Trophoblast cell (in vitro differentiated cells and primary cell): ENCODE results near the gene MRPS31.

Experiments
- DNase-seq, 2 donors: peaks; one replicate each; pipeline ENCODE4 v3.0.0-alpha.2; 2016
- H2AFZ ChIP-seq: 2 replicates; pipeline ENCODE4 v1.6.1; 2013; ENCODE audit warnings: low read length, moderate library complexity, mild to moderate bottlenecking; ENCODE audit not compliant: insufficient read depth, poor library complexity
- H2AK5ac ChIP-seq: 2 replicates; pipeline ENCODE4 v1.6.1; 2013; ENCODE audit warnings: mild to moderate bottlenecking, low read length
- H2BK120ac ChIP-seq: 2 replicates; pipeline ENCODE4 v1.6.1; 2013; ENCODE audit warnings: low read length, mild to moderate bottlenecking, moderate library complexity; ENCODE audit not compliant: insufficient read depth, poor library complexity
- H2BK12ac ChIP-seq: 2 replicates; pipeline ENCODE4 v1.6.1; 2013; ENCODE audit warnings: mild to moderate bottlenecking, low read length, moderate library complexity
- H2BK5ac ChIP-seq: 2 replicates; pipeline ENCODE4 v1.6.1; 2013; ENCODE audit warnings: low read length, low read depth, moderate library complexity, mild to moderate bottlenecking; ENCODE audit not compliant: poor library complexity
- H3K14ac ChIP-seq: 2 replicates; pipeline ENCODE4 v1.6.1; 2013; ENCODE audit warnings: mild to moderate bottlenecking, low read length
- H3K18ac ChIP-seq: 2 replicates; pipeline ENCODE4 v1.6.1; 2013; ENCODE audit warnings: mild to moderate bottlenecking, low read length
- H3K23ac ChIP-seq: 2 replicates; pipeline ENCODE4 v1.6.1; 2013; ENCODE audit warnings: low read length
- H3K27ac ChIP-seq: 2 replicates; pipeline ENCODE4 v1.5.1; 2013; ENCODE audit warnings: low read depth, mild to moderate bottlenecking, inconsistent platforms, low read length, moderate library complexity
- H3K27me3 ChIP-seq: 2 replicates; pipeline ENCODE4 v1.6.1; 2013; ENCODE audit warnings: inconsistent platforms, mild to moderate bottlenecking, low read length, moderate library complexity; ENCODE audit not compliant: insufficient read depth
- H3K36me3 ChIP-seq, 2 experiments: 1 replicate in 1 of 2; 2 replicates in 1 of 2; pipeline ENCODE4 v1.6.1; 2013; ENCODE audit warnings: low read length in 2 of 2, mild to moderate bottlenecking in 2 of 2, moderate library complexity in 1 of 2; ENCODE audit not compliant: insufficient read depth in 2 of 2, control insufficient read depth in 1 of 2
- H3K4ac ChIP-seq: 2 replicates; pipeline ENCODE4 v1.6.1; 2013; ENCODE audit warnings: low read depth, mild to moderate bottlenecking, low read length, moderate library complexity
- H3K4me1 ChIP-seq, 2 experiments: 1 replicate in 1 of 2; 2 replicates in 1 of 2; pipeline ENCODE4 v1.6.1; 2013; ENCODE audit warnings: low read length in 2 of 2, mild to moderate bottlenecking in 2 of 2, moderate library complexity in 1 of 2; ENCODE audit not compliant: insufficient read depth in 2 of 2, control insufficient read depth in 1 of 2
- H3K4me2 ChIP-seq: 2 replicates; pipeline ENCODE4 v1.6.1; 2013; ENCODE audit warnings: inconsistent platforms, mild to moderate bottlenecking, low read length, moderate library complexity
- H3K4me3 ChIP-seq: 2 replicates; pipeline ENCODE4 v1.5.1; 2013; ENCODE audit warnings: mild to moderate bottlenecking, low read depth, low read length, inconsistent platforms
- H3K79me1 ChIP-seq: one replicate; pipeline ENCODE4 v1.6.1; 2013; ENCODE audit warnings: low read length
- H3K79me2 ChIP-seq: 2 replicates; pipeline ENCODE4 v1.6.1; 2013; ENCODE audit warnings: low read length, mild to moderate bottlenecking; ENCODE audit not compliant: control insufficient read depth, insufficient read depth, poor library complexity
- H3K9ac ChIP-seq: 2 replicates; pipeline ENCODE4 v1.6.1; 2013; ENCODE audit warnings: mild to moderate bottlenecking, low read length
- H3K9me3 ChIP-seq: 2 replicates; pipeline ENCODE4 v1.6.1; 2013; ENCODE audit warnings: low read depth, mild to moderate bottlenecking, control low read depth, inconsistent platforms, low read length; ENCODE audit not compliant: insufficient read depth
- H4K12ac ChIP-seq: 2 replicates; pipeline ENCODE4 v1.6.1; 2013; ENCODE audit warnings: low read depth, mild to moderate bottlenecking, low read length, moderate library complexity
- H4K8ac ChIP-seq: 2 replicates; pipeline ENCODE4 v1.6.1; 2013; ENCODE audit warnings: low read depth, mild to moderate bottlenecking, low read length, moderate library complexity
- H4K91ac ChIP-seq: one replicate; pipeline ENCODE4 v1.6.1; 2013; ENCODE audit warnings: low read depth, mild to moderate bottlenecking, low read length, moderate library complexity
- WGBS: extraction: QIAGEN DNeasy Blood & Tissue Kit; methylation state at CpG from one replicate; pipeline ENCODE4 v1.1.7; 2013; ENCODE audit warnings: missing lambda C conversion rate; ENCODE audit not compliant: insufficient read length, insufficient coverage; ENCODE audit errors: extremely low coverage; 5-methylcytosine and 5-hydroxymethylcytosine counted together

MRPS31 gene

DNA sequence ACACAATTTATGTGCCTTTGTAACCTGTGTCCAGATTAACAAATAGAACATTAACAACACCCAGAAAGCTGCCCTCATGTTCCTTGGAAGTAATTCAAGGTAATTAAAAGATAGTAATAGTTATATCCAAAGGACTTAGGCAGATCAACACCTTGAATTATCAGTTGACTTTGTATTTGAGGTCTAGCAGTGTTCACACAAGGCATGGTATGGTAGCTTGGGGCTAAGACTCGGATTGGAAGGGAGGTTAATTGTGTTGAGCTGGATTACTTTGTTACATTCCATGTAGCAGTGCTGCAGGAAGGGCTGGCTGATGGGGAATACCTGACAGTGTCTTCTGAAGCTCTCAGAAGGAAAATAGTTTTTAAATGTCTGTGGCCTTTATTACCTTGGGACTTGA lies 35.3 kb upstream of the MRPS31 start:
- Histone ChIP-seq H3K23ac (no peak overlapping the region), H3K14ac (no peak overlapping the region), H3K79me1 (no peaks in the 10 kb centered on the region), H2BK120ac (no peak overlapping the region), H2AFZ (no peak overlapping the region), H3K18ac (no peak overlapping the region), H4K8ac (no peak overlapping the region), H3K4me2 (no peak overlapping the region), H3K4me3 (no peak overlapping the region), H2BK5ac (no peak overlapping the region), H4K12ac (no peak overlapping the region), H3K9me3 (no peaks in the 10 kb centered on the region), H3K36me3 (peaks cover 6 to 25% of the 10 kb centered on the region in 2 experiments), H2BK12ac (no peak overlapping the region), H4K91ac (no peak overlapping the region), H3K4ac (no peak overlapping the region), H3K4me1 (no peaks in the 10 kb centered on the region), H3K27me3 (no peaks in the 10 kb centered on the region), H2AK5ac (no peak overlapping the region), H3K79me2 (no peaks in the 10 kb centered on the region), H3K27ac (no peak overlapping the region), H3K9ac (no peak overlapping the region)
- no CpG with 5 or more reads among the region's 1 CpG for WGBS
- DNase-seq: no peak

DNA sequence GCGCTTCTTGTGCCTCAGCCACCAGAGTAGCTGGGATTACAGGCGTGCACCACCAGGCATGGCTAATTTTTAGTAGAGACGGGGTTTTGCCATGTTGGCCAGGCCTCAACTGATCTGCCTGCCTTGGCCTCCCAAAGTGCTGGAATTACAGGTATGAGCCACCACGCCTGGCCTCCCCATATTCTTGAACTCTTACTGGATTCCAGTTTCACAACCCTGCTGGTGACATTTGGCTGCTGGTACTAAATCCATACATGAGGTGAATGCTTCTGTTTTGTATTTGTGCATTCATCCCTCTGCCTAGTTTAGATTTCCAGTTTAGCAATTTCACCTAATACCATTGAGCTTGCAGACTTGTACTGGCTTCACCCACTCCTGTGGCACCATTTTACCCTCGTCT lies 32.3 kb upstream of the MRPS31 start:
- Histone ChIP-seq H2BK120ac (no peak overlapping the region), H3K4me2 (no peak overlapping the region), H3K79me1 (no peaks in the 10 kb centered on the region), H3K27ac (no peak overlapping the region), H2BK12ac (no peak overlapping the region), H3K79me2 (no peaks in the 10 kb centered on the region), H3K4me3 (no peak overlapping the region), H3K14ac (no peak overlapping the region), H2AK5ac (no peak overlapping the region), H4K91ac (no peak overlapping the region), H4K12ac (no peak overlapping the region), H3K27me3 (no peaks in the 10 kb centered on the region), H3K9ac (no peak overlapping the region), H3K18ac (no peak overlapping the region), H3K4me1 (no peaks in the 10 kb centered on the region), H3K9me3 (no peaks in the 10 kb centered on the region), H3K23ac (no peak overlapping the region), H2BK5ac (no peak overlapping the region), H2AFZ (no peak overlapping the region), H3K36me3 (peaks cover 16 to 34% of the 10 kb centered on the region in 2 experiments), H4K8ac (no peak overlapping the region), H3K4ac (no peak overlapping the region)
- peak; percentile 73 to 87 for DNase-seq
- WGBS: no CpG with 5 or more reads among the region's 5 CpGs

DNA sequence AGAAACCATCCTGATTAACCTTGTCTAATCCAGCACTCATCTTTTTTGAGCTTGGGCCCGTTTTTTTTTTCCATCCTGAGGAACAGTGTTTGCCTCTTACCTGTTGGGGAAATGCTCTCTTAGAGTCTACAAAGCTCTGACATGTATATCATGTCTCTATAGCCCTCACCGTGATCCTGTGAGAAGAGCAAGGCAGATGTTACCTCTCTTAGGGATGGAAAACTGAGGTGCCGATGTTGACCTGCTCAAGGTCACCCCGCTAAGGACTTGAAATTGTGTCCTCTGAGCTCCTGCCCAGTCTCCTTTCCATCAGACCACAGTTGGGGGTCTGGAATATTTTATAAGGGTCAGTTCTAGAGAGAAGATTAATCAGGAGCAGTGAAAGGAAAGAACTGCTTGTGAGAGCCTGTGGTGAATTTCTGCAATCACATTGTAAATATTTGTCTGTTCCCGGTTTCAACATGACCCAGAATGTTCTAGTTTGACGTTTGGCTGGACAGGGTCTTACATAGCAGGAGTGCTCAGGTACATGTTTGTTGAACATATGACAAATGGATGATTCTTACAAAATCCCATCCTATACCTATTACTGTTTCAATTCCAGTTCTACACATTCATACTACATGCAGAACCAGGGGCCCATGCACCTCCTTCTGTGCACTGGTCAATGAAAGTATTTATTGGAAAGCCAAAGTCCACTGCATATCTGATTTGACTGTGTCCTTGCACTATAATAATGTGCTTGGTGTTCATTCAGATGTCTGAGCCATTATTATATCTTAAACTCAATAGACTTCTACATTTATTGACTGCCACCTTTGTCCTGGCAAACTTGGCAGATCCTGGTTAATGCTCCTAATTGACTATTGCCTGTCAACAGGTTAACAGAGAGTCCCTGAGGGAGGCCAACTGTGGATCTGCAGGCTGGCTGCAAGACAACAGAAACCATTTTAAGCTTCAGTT lies 30.5 kb upstream of the MRPS31 start:
- no peak overlapping the region for H4K8ac ChIP-seq
- H3K14ac ChIP-seq: no peak overlapping the region
- H2AK5ac ChIP-seq: no peak overlapping the region
- no peak overlapping the region for H3K18ac ChIP-seq
- H4K91ac ChIP-seq: no peak overlapping the region
- H3K9ac ChIP-seq: no peak overlapping the region
- no peak for DNase-seq
- H2BK5ac ChIP-seq: no peak overlapping the region
- H4K12ac ChIP-seq: no peak overlapping the region
- H3K4ac ChIP-seq: no peak overlapping the region
- no peaks in the 10 kb centered on the region for H3K9me3 ChIP-seq
- H3K4me1 ChIP-seq: no peaks in the 10 kb centered on the region
- no peak overlapping the region for H3K4me3 ChIP-seq
- H3K27me3 ChIP-seq: no peaks in the 10 kb centered on the region
- no peak overlapping the region for H2BK120ac ChIP-seq
- no peak overlapping the region for H3K27ac ChIP-seq
- peaks cover 16 to 32% of the 10 kb centered on the region in 2 experiments for H3K36me3 ChIP-seq
- H2AFZ ChIP-seq: no peak overlapping the region
- no peaks in the 10 kb centered on the region for H3K79me2 ChIP-seq
- no peak overlapping the region for H3K23ac ChIP-seq
- no peak overlapping the region for H2BK12ac ChIP-seq
- H3K4me2 ChIP-seq: no peak overlapping the region
- H3K79me1 ChIP-seq: no peaks in the 10 kb centered on the region
- no CpG with 5 or more reads among the region's 6 CpGs for WGBS

DNA sequence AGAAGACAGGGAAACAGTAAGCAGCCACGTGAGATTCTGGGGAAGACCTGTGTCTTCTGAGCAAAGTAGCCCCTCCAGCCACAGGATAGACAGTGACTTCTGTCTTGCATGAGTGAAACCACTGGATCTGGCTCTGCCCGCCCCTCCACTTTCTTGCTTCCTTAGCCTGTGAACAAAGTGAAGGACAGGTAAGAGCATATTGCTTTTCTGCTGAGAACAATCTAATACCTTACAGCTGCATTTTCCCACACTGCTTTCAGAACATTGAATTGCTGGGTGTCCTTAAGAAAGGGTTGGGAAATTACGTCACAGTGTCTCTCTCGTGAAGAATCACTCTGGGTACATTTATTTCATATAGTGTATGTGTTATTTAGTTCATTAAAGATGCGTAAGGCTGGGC lies 29.6 kb upstream of the MRPS31 start:
- H2BK12ac ChIP-seq: no peak overlapping the region
- no peak overlapping the region for H3K4me2 ChIP-seq
- DNase-seq: no peak
- H3K23ac ChIP-seq: no peak overlapping the region
- H2AFZ ChIP-seq: no peak overlapping the region
- no peak overlapping the region for H3K9ac ChIP-seq
- no CpG with 5 or more reads among the region's 5 CpGs for WGBS
- H3K27ac ChIP-seq: no peak overlapping the region
- H3K4me1 ChIP-seq: no peaks in the 10 kb centered on the region
- no peak overlapping the region for H2AK5ac ChIP-seq
- H3K27me3 ChIP-seq: no peaks in the 10 kb centered on the region
- no peak overlapping the region for H2BK5ac ChIP-seq
- H4K8ac ChIP-seq: no peak overlapping the region
- H2BK120ac ChIP-seq: no peak overlapping the region
- H3K36me3 ChIP-seq: peaks cover 19 to 33% of the 10 kb centered on the region in 2 experiments
- no peaks in the 10 kb centered on the region for H3K79me2 ChIP-seq
- H3K14ac ChIP-seq: no peak overlapping the region
- no peaks in the 10 kb centered on the region for H3K9me3 ChIP-seq
- H3K4ac ChIP-seq: no peak overlapping the region
- H3K79me1 ChIP-seq: no peaks in the 10 kb centered on the region
- no peak overlapping the region for H4K12ac ChIP-seq
- H4K91ac ChIP-seq: no peak overlapping the region
- H3K18ac ChIP-seq: no peak overlapping the region
- H3K4me3 ChIP-seq: no peak overlapping the region
